Lung (tissue), 12 donors: ENCODE data around the gene FAM219B. TPM values are rescaled to one million over a fixed set of nuclear protein-coding genes. Genes with fewer than 3 reads are reported as not detected.

Source experiments
- ATAC-seq: fragments of 200-7000 bp; cut with Tn5 transposase; one replicate; pipeline ENCODE4 v1.9.1; 2020; ENCODE audit warnings: moderate number of reproducible peaks; ENCODE audit not compliant: insufficient read depth, low FRiP score
- DNase-seq, 3 donors: peaks; one replicate each; pipeline ENCODE4 v3.0.0-alpha.2; 2013 to 2017
- H3K27ac ChIP-seq, 2 donors: one replicate each; pipeline ENCODE4 v1.5.1; 2013; ENCODE audit warnings: mild to moderate bottlenecking in 2 of 2, moderate library complexity in 2 of 2, control low read depth in 1 of 2, inconsistent platforms in 1 of 2, low read depth in 1 of 2, low read length in 1 of 2
- H3K27me3 ChIP-seq, 3 donors: one replicate each; pipeline ENCODE4 v1.5.1; 2013; ENCODE audit warnings: low read length in 2 of 3; ENCODE audit not compliant: control insufficient read depth in 3 of 3, insufficient read depth in 3 of 3
- H3K36me3 ChIP-seq, 4 donors: one replicate each; pipeline ENCODE4 v1.5.1; 2013; ENCODE audit warnings: low read length in 4 of 4, mild to moderate bottlenecking in 1 of 4, moderate library complexity in 1 of 4; ENCODE audit not compliant: control insufficient read depth in 4 of 4, insufficient read depth in 4 of 4
- H3K4me1 ChIP-seq, 5 donors: one replicate each; pipeline ENCODE4 v1.5.1; 2013; ENCODE audit warnings: low read length in 5 of 5, mild to moderate bottlenecking in 2 of 5, moderate library complexity in 1 of 5; ENCODE audit not compliant: control insufficient read depth in 5 of 5, insufficient read depth in 5 of 5
- H3K4me3 ChIP-seq: one replicate; pipeline ENCODE4 v1.5.1; 2013; ENCODE audit warnings: mild to moderate bottlenecking, control low read depth, moderate library complexity
- H3K9ac ChIP-seq, 2 donors: one replicate each; pipeline ENCODE4 v1.5.1; 2013; ENCODE audit warnings: low read length in 2 of 2, control low read depth in 1 of 2; ENCODE audit not compliant: insufficient read depth in 1 of 2
- H3K9me3 ChIP-seq, 4 donors: one replicate each; pipeline ENCODE4 v1.5.1; 2013; ENCODE audit warnings: low read length in 3 of 4, mild to moderate bottlenecking in 1 of 4, moderate library complexity in 1 of 4; ENCODE audit not compliant: control insufficient read depth in 4 of 4, insufficient read depth in 3 of 4
- WGBS, 2 donors: extraction: QIAGEN DNeasy Blood & Tissue Kit; methylation state at CpG; one replicate each; pipeline ENCODE4 v1.1.7; 2013; 5-methylcytosine and 5-hydroxymethylcytosine counted together
- polyA plus RNA-seq, 2 donors: library from polyadenylated mRNA; stranded (reverse); fragments of 200-250 nt; gene quantifications; one replicate each; pipeline ENCODE4 v1.2.1, GENCODE V29; 2013
- total RNA-seq, 2 donors: library from RNA; depleted of rRNA in 1 of 2; stranded (reverse); fragments of >200 nt in 1 of 2; gene quantifications; one replicate each; pipeline ENCODE4 v1.2.1, GENCODE V29; 2014 to 2021
- TF ChIP-seq, protein P1 (sequence below): IDR thresholded peaks from 2 replicates; pipeline ENCODE4 v1.5.1; 2012; ENCODE audit warnings: mild to moderate bottlenecking; ENCODE audit errors: control extremely low read depth, extremely low read depth
- donor health status: control.
- donor health status: control.
- donor health status: Bipolar disorder and iron deficiency.
- donor health status: healthy.
- donor health status: DM: yes; HTN: yes; CAD: no.

FAM219B gene
- total and polyA plus RNA-seq, 4 donors: 32.4 to 88.4 (median 42.5) TPM

DNA sequence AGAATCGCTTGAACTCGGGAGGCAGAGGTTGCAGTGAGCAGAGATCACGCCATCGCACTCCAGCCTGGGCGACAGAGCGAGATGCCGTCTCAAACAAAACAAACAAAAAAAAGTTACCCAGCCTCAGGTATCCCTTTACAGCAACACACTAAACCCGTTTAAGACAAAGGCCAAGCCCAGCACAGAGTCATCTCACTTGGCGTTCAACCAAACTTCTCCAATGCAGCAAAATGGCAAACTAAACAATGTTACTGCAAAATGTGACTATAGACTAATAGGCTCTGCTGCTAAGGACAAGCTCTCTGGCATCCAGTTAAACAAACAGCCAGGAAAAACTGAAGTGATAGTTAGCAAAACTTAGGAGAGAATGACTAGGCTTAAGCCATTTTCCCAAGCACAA lies 6.4 kb upstream of the FAM219B start:
- Histone ChIP-seq H3K36me3 (peaks cover 5 to 26% (median 15%) of the 10 kb centered on the region in 4 donors), H3K27ac (no peak overlapping the region)
- DNase-seq: no peak

DNA sequence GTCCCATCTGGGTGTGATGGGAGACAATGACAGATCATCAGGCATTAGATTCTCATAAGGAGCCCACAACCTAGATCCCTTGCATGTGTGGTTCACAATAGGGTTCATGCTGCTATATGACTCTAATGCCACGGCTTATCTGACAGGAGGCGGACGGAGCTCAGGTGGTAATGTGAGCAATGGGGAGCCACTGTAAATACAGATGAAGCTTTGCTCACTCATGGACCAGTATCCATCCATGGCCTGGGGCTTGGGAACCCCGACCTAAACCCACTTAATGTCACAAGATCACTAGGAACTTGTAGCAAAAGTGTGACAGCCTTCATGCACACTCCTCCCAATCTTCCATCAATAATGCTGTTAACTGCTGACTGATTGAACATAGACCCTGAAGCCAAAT lies 2.0 kb upstream of the FAM219B start:
- Histone ChIP-seq H3K4me3 (no peak overlapping the region), H3K36me3 (peaks cover 10 to 20% (median 14%) of the 10 kb centered on the region in 4 donors), H3K27me3 (no peaks in the 10 kb centered on the region), H3K4me1 (peaks cover 3 to 20% (median 9%) of the 10 kb centered on the region in 5 donors), H3K9me3 (no peaks in the 10 kb centered on the region), H3K27ac (no peak overlapping the region), H3K9ac (no peak overlapping the region)
- ATAC-seq (no peak), DNase-seq (no peak)
- 93% methylated on average over 4 of the region's 4 CpGs for WGBS, 2 donors
- TF ChIP-seq, protein P1, sequence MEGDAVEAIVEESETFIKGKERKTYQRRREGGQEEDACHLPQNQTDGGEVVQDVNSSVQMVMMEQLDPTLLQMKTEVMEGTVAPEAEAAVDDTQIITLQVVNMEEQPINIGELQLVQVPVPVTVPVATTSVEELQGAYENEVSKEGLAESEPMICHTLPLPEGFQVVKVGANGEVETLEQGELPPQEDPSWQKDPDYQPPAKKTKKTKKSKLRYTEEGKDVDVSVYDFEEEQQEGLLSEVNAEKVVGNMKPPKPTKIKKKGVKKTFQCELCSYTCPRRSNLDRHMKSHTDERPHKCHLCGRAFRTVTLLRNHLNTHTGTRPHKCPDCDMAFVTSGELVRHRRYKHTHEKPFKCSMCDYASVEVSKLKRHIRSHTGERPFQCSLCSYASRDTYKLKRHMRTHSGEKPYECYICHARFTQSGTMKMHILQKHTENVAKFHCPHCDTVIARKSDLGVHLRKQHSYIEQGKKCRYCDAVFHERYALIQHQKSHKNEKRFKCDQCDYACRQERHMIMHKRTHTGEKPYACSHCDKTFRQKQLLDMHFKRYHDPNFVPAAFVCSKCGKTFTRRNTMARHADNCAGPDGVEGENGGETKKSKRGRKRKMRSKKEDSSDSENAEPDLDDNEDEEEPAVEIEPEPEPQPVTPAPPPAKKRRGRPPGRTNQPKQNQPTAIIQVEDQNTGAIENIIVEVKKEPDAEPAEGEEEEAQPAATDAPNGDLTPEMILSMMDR: no peak

More for the DNA sequence above, 6.4 kb upstream of the FAM219B start:
- Histone ChIP-seq H3K4me3 (no peak overlapping the region), H3K4me1 (no peaks in the 10 kb centered on the region), H3K27me3 (no peaks in the 10 kb centered on the region), H3K9me3 (no peaks in the 10 kb centered on the region), H3K9ac (no peak overlapping the region)
- TF ChIP-seq, protein P1: no peak
- WGBS, 2 donors: 90 to 92% methylated on average over 9 of the region's 9 CpGs
- ATAC-seq: no peak

- TF ChIP-seq, protein P1: no peak
- Histone ChIP-seq H3K36me3 (peaks cover 13 to 28% (median 19%) of the 10 kb centered on the region in 4 donors), H3K27me3 (no peaks in the 10 kb centered on the region), H3K9ac (peak overlapping the region; percentile 44 to 88), H3K9me3 (no peaks in the 10 kb centered on the region), H3K27ac (peak overlapping the region; percentile 92 to 98), H3K4me3 (peak overlapping the region; percentile 95), H3K4me1 (peaks cover 3 to 20% (median 9%) of the 10 kb centered on the region in 5 donors)
- WGBS, 2 donors: 43 to 49% methylated on average over 8 of the region's 8 CpGs
- DNase-seq: peak in 1 of 3 donors; percentile 26
- ATAC-seq: no peak
These were observed 666 bp upstream of the FAM219B start for GRCh38 chr15:74907163-74907870.

- Histone ChIP-seq H3K4me1 (peaks cover 3 to 23% (median 14%) of the 10 kb centered on the region in 5 donors), H3K27me3 (no peaks in the 10 kb centered on the region), H3K9me3 (no peaks in the 10 kb centered on the region), H3K36me3 (peaks cover 12 to 36% (median 26%) of the 10 kb centered on the region in 4 donors), H3K9ac (peak overlapping the region; percentile 44 to 73), H3K4me3 (peak overlapping the region; percentile 95), H3K27ac (peak overlapping the region; percentile 92 to 98)
- WGBS, 2 donors: 0 to 1% methylated on average over 20 of the region's 20 CpGs
- ATAC-seq (peak; percentile 17), DNase-seq (peak in 1 of 3 donors; percentile 39)
- TF ChIP-seq, protein P1: no peak
These were observed 593 bp downstream of the FAM219B start for GRCh38 chr15:74906067-74906449.
